OCI-LY1 (cell line): ENCODE results near the gene SPARC.
"Not testable (repeated sequence)": the region's sequence is repeated elsewhere in the genome, so short reads cannot be mapped to it uniquely, and the experiment has no call there.

Experiments used
- H2AFZ ChIP-seq: fragments of 200-600 bp; sonication (generic), shearing (Covaris generic); 2 replicates; pipeline ENCODE4 v1.6.0; 2014; ENCODE audit warnings: antibody characterized with exemption, mild to moderate bottlenecking, low read length
- H3F3A ChIP-seq: fragments of 200-600 bp; sonication (generic), shearing (Covaris generic); 2 replicates; pipeline ENCODE4 v1.6.0; 2014; ENCODE audit warnings: mild to moderate bottlenecking, antibody characterized with exemption, low read length, moderate library complexity; ENCODE audit not compliant: insufficient read depth
- H3K27ac ChIP-seq: fragments of 200-600 bp; sonication (generic); 2 replicates; pipeline ENCODE4 v1.5.1; 2014; ENCODE audit warnings: low read length, mixed run types, mild to moderate bottlenecking, low read depth; ENCODE audit not compliant: poor library complexity, severe bottlenecking
- H3K27me3 ChIP-seq: fragments of 200-600 bp; sonication (generic); 2 replicates; pipeline ENCODE4 v1.6.0; 2014; ENCODE audit warnings: antibody characterized with exemption, mild to moderate bottlenecking, low read length, moderate library complexity; ENCODE audit not compliant: insufficient read depth
- H3K36me3 ChIP-seq: fragments of 200-600 bp; sonication (generic); 2 replicates; pipeline ENCODE4 v1.6.1; 2014; ENCODE audit warnings: mild to moderate bottlenecking, antibody characterized with exemption, low read length, moderate library complexity, mixed read lengths; ENCODE audit not compliant: insufficient read depth
- H3K4me1 ChIP-seq: fragments of 200-600 bp; sonication (generic); 2 replicates; pipeline ENCODE4 v1.5.1; 2014; ENCODE audit warnings: mild to moderate bottlenecking, low read length, moderate library complexity; ENCODE audit not compliant: insufficient read depth, severe bottlenecking
- H3K4me2 ChIP-seq: fragments of 200-600 bp; sonication (generic), shearing (Covaris generic); 2 replicates; pipeline ENCODE4 v1.6.1; 2014; ENCODE audit warnings: low read length
- H3K4me3 ChIP-seq: fragments of 200-600 bp; sonication (generic); 2 replicates; pipeline ENCODE4 v1.5.1; 2014; ENCODE audit warnings: low read length, low read depth, mild to moderate bottlenecking, mixed read lengths; ENCODE audit not compliant: poor library complexity, severe bottlenecking
- H3K79me2 ChIP-seq: fragments of 200-600 bp; shearing (Covaris generic); 2 replicates; pipeline ENCODE4 v1.6.1; 2016; ENCODE audit warnings: mixed run types, low read length, mixed read lengths; ENCODE audit not compliant: insufficient read depth
- H3K9ac ChIP-seq: fragments of 200-600 bp; sonication (generic), shearing (Covaris generic); 2 replicates; pipeline ENCODE4 v1.6.1; 2014; ENCODE audit warnings: mild to moderate bottlenecking, low read length, mixed read lengths
- H3K9me2 ChIP-seq: fragments of 200-600 bp; sonication (generic), shearing (Covaris generic); 2 replicates; pipeline ENCODE4 v1.6.1; 2014; ENCODE audit warnings: low read depth, mild to moderate bottlenecking, low read length, mixed read lengths
- H3K9me3 ChIP-seq: fragments of 200-600 bp; shearing (Covaris generic); 2 replicates; pipeline ENCODE4 v1.6.1; 2014; ENCODE audit warnings: low read length, mixed read lengths
- H4K20me1 ChIP-seq: fragments of 200-600 bp; sonication (generic), shearing (Covaris generic); 2 replicates; pipeline ENCODE4 v1.6.0; 2016; ENCODE audit warnings: mild to moderate bottlenecking, low read length; ENCODE audit not compliant: insufficient read depth
- EZH2 ChIP-seq: fragments of 200-600 bp; sonication (generic), shearing (Covaris generic); IDR thresholded peaks from 2 replicates; pipeline ENCODE4 v1.8.0; 2017; ENCODE audit warnings: borderline replicate concordance, mixed run types, mild to moderate bottlenecking, antibody characterized with exemption, low read length, moderate library complexity, mixed read lengths
- TF ChIP-seq, protein P1 (sequence below): fragments of 200-600 bp; sonication (generic), shearing (Covaris generic); IDR thresholded peaks from 2 replicates; pipeline ENCODE4 v1.5.1; 2017; ENCODE audit warnings: mild to moderate bottlenecking, antibody characterized with exemption, low read length, moderate library complexity, mixed read lengths

SPARC gene

GRCh38 chr5:151733358-151734063, 46.8 kb upstream of the SPARC start:
- Histone ChIP-seq H3K27me3 (no peaks in the 10 kb centered on the region), H3F3A (no peaks in the 10 kb centered on the region), H3K4me3 (no peak overlapping the region), H3K4me1 (no peaks in the 10 kb centered on the region), H3K9me2 (no peaks in the 10 kb centered on the region), H2AFZ (no peak overlapping the region), H3K27ac (no peak overlapping the region), H3K9me3 (no peaks in the 10 kb centered on the region), H4K20me1 (no peaks in the 10 kb centered on the region), H3K4me2 (no peak overlapping the region), H3K79me2 (no peaks in the 10 kb centered on the region), H3K9ac (no peak overlapping the region), H3K36me3 (no peaks in the 10 kb centered on the region)
- TF ChIP-seq EZH2 = no peak
- TF ChIP-seq, protein P1, sequence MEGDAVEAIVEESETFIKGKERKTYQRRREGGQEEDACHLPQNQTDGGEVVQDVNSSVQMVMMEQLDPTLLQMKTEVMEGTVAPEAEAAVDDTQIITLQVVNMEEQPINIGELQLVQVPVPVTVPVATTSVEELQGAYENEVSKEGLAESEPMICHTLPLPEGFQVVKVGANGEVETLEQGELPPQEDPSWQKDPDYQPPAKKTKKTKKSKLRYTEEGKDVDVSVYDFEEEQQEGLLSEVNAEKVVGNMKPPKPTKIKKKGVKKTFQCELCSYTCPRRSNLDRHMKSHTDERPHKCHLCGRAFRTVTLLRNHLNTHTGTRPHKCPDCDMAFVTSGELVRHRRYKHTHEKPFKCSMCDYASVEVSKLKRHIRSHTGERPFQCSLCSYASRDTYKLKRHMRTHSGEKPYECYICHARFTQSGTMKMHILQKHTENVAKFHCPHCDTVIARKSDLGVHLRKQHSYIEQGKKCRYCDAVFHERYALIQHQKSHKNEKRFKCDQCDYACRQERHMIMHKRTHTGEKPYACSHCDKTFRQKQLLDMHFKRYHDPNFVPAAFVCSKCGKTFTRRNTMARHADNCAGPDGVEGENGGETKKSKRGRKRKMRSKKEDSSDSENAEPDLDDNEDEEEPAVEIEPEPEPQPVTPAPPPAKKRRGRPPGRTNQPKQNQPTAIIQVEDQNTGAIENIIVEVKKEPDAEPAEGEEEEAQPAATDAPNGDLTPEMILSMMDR = no peak

GRCh38 chr5:151730381-151730780, 43.7 kb upstream of the SPARC start:
- no peaks in the 10 kb centered on the region for H3K27me3 ChIP-seq
- TF ChIP-seq, protein P1 = no peak
- no peak for TF ChIP-seq EZH2
- no peaks in the 10 kb centered on the region for H3K9me3 ChIP-seq
- no peaks in the 10 kb centered on the region for H3K4me1 ChIP-seq
- no peaks in the 10 kb centered on the region for H3K9me2 ChIP-seq
- no peak overlapping the region for H3K9ac ChIP-seq
- no peak overlapping the region for H3K4me3 ChIP-seq
- H3K36me3 ChIP-seq = no peaks in the 10 kb centered on the region
- no peaks in the 10 kb centered on the region for H3K79me2 ChIP-seq
- H3F3A ChIP-seq = no peaks in the 10 kb centered on the region
- H3K27ac ChIP-seq = no peak overlapping the region
- H4K20me1 ChIP-seq = no peaks in the 10 kb centered on the region
- no peak overlapping the region for H3K4me2 ChIP-seq
- no peak overlapping the region for H2AFZ ChIP-seq

GRCh38 chr5:151729597-151729996, 42.9 kb upstream of the SPARC start:
- not testable (repeated sequence) for H4K20me1 ChIP-seq, H2AFZ ChIP-seq, H3K9ac ChIP-seq, H3K4me1 ChIP-seq, H3K79me2 ChIP-seq, H3K27ac ChIP-seq, H3K4me2 ChIP-seq, H3K36me3 ChIP-seq, H3K27me3 ChIP-seq, H3F3A ChIP-seq, H3K9me3 ChIP-seq, H3K4me3 ChIP-seq, H3K9me2 ChIP-seq

GRCh38 chr5:151724360-151724759, 37.6 kb upstream of the SPARC start:
- Histone ChIP-seq H3K4me2 (no peak overlapping the region), H3K27me3 (no peaks in the 10 kb centered on the region), H3K4me3 (no peak overlapping the region), H3K36me3 (no peaks in the 10 kb centered on the region), H3K9ac (no peak overlapping the region), H3K9me3 (no peaks in the 10 kb centered on the region), H4K20me1 (no peaks in the 10 kb centered on the region), H3K9me2 (no peaks in the 10 kb centered on the region), H3K4me1 (no peaks in the 10 kb centered on the region), H3F3A (no peaks in the 10 kb centered on the region), H3K79me2 (no peaks in the 10 kb centered on the region), H2AFZ (no peak overlapping the region), H3K27ac (no peak overlapping the region)
- TF ChIP-seq EZH2 = no peak
- TF ChIP-seq, protein P1 = no peak
